Measurements from ENCODE around the gene NRARP.
"Not testable (repeated sequence)": the region's sequence is repeated elsewhere in the genome, so short reads cannot be mapped to it uniquely, and the experiment has no call there.

NRARP gene, protein sequence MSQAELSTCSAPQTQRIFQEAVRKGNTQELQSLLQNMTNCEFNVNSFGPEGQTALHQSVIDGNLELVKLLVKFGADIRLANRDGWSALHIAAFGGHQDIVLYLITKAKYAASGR

DNA sequence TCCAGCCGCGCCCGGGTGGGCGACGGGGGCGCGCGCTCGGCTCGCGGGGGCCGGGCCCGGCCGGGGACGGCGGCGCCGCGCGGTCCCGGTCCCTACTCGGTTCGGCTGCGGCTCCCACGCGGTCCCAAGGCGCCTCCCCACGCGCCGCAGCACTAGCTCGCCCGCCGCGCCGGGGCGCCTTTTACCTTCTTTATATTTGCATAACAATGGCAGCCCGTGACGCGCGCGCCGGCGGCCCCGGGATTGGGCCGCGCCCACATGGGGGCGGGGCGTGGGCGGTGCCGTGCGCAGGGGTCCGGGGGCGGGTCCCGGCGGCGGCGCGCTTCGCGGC lies at the start of gene NRARP:
Gene NRARP (minus strand): TSS at position 154 of the 331 bp plus-strand sequence. CDS start 343 bp downstream, outside the sequence.
- H4K20me1 ChIP-seq: peaks cover 0 to 42% (median 36%) of the 10 kb centered on the region in 11 experiments; a peak in 19 of 22 replicates
- peak within 1 kb of the TSS; percentile 18 to 88 (median 72); a peak in 21 of 22 replicates for H3K27ac ChIP-seq
- peaks cover 53 to 89% (median 75%) of the 10 kb centered on the region in 10 experiments for H3K4me1 ChIP-seq
- H3K4me3 ChIP-seq: peak within 1 kb of the TSS; percentile 54 to 78 (median 66)
- TF ChIP-seq Cebpa-rat (IDR thresholded peaks at IDR 0.05): no peak
- peak within 1 kb of the TSS; percentile 96 to 100 (median 98) for H3K4me2 ChIP-seq
- H3K27me3 ChIP-seq: peaks cover 45 to 50% (median 48%) of the 10 kb centered on the region in 11 experiments
- no peaks in the 10 kb centered on the region for H3K9me3 ChIP-seq (replicated peaks in 1 of 11)
- H3K36me3 ChIP-seq: no peaks in the 10 kb centered on the region; a peak in 1 of 22 replicates
- peak within 1 kb of the TSS; percentile 62 to 81 (median 76) for H3K9ac ChIP-seq

DNA sequence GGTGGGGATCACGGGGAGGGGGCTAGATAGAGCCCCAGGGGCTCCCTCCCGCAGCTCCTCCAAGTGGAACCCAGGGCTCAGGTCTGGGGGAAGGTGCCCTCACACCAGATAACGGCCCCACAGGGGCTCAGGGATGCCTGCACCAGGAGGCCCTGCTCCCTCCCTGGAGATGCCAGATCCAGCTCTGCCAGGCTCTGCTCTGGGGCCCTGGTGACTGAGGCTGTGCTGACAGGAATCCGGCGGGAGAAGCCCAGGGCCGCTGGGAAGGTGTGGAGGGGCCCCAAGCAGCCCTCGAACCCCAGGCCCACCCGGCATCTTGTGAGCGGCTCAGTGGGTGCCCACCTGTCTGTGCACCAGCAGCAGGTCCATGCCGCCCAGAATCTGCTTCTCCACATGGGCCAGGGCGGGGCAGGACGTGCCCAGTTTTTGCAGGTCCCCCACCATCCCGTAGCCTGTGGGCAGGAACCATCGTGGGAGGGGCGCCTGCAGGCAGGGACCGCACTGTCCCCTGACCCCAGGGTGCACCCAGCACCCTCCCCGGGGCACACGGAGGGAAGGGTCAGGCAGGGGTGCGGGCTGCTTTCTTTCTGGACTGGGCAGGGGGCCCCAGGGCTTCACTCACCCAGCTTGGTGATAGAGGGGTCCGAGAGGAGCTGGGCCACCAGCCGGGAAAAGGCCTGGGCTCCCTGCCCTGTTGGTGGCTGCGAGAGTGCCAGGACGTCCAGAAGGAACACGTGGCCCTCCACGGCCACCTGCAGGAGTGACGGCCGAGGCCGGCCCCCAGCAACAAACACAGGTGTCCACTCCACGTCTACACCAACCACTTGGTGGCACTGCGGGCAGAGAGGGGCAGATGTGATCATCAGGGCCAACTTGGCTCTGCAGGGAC lies 48.9 kb upstream of the NRARP start:
- peaks cover 26 to 50% (median 37%) of the 10 kb centered on the region in 11 experiments for H3K9me3 ChIP-seq (replicated peaks in 1 of 11)
- H4K20me1 ChIP-seq: no peaks in the 10 kb centered on the region
- H3K36me3 ChIP-seq: peaks cover 12 to 29% (median 18%) of the 10 kb centered on the region in 11 experiments; a peak in 16 of 22 replicates
- H3K4me1 ChIP-seq: no peaks in the 10 kb centered on the region
- H3K9ac ChIP-seq: no peak overlapping the region
- no peak for TF ChIP-seq Cebpa-rat (IDR thresholded peaks at IDR 0.05)
- no peak overlapping the region for H3K27ac ChIP-seq
- H3K27me3 ChIP-seq: no peaks in the 10 kb centered on the region
- no peak overlapping the region for H3K4me2 ChIP-seq
- H3K4me3 ChIP-seq: no peak overlapping the region

DNA sequence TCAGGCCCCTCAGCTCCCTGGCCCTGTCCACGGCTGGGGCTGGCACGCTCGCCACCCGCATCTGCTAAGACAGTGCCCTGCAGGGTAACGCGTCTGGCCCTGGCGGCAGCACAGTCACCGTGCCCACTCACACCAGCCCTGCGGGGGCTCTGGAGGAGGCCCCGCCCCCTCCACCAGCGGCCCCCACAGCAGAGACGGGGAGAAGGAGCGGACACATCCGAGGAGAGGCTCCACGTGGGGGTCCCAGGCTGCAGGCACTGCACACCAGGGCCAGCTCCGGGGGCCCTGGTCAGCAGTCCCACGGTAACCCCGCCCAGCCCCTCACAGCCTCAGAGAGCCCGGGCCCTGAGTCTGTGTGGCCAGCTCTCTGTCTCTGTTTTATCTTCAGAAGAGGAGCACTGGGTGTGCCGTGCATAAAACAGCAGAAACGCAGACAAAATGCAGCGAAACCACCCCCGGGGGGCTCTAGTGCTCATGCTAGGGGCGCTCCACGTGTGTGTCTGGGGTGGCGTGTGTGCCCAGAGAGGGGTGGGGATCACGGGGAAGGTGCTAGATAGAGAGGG lies 47.5 kb upstream of the NRARP start:
- no peak overlapping the region for H3K4me2 ChIP-seq
- no peaks in the 10 kb centered on the region for H3K4me1 ChIP-seq

DNA sequence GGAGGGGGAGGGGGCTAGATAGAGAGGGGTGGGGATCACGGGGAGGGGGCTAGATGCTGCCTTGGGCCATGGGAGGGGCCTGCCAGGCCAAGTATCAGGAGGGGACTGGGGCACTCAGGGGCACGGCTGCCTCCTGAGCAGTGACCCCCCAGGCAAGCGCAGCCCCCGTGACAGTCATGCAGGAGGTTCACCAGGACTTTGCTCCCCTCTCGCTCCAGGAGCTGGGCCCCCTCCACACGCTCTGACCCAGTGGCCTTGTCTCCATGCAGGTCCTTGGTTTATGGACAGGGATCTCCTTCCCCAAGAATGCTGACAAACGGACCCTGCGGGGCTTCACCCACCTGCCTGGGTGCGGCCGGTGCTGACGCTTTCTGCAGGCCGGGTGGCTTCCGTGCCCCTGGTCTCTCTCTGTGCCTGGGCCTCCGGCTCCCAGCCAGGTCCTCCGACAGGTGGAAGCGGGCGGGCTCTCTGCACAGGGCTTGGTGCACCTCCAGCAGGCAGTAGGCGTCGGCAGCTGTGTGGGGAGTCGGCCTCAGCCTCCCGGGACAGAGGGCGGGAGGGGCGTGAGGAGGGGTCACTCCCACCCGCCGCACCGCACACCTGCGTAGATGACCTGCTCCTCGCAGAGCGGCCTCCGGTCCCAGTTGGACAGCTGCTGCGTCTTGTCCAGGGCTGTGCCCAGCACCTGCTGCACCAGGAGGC lies 46.8 kb upstream of the NRARP start:
- H3K9me3 ChIP-seq (replicated peaks in 1 of 11): peaks cover 23 to 36% (median 26%) of the 10 kb centered on the region in 11 experiments
- no peak overlapping the region for H3K4me3 ChIP-seq
- no peaks in the 10 kb centered on the region for H4K20me1 ChIP-seq
- peaks cover 12 to 29% (median 18%) of the 10 kb centered on the region in 11 experiments; a peak in 16 of 22 replicates for H3K36me3 ChIP-seq
- no peaks in the 10 kb centered on the region for H3K27me3 ChIP-seq
- H3K4me2 ChIP-seq: no peak overlapping the region
- no peak overlapping the region for H3K9ac ChIP-seq
- TF ChIP-seq Cebpa-rat (IDR thresholded peaks at IDR 0.05): no peak
- H3K4me1 ChIP-seq: no peaks in the 10 kb centered on the region
- no peak overlapping the region for H3K27ac ChIP-seq

More for the DNA sequence above, 47.5 kb upstream of the NRARP start:
- Histone ChIP-seq H4K20me1 (no peaks in the 10 kb centered on the region), H3K9ac (no peak overlapping the region), H3K9me3 (replicated peaks in 1 of 11) (peaks cover 23 to 38% (median 27%) of the 10 kb centered on the region in 11 experiments), H3K4me3 (no peak overlapping the region), H3K36me3 (peaks cover 12 to 29% (median 18%) of the 10 kb centered on the region in 11 experiments; a peak in 16 of 22 replicates), H3K27ac (no peak overlapping the region), H3K27me3 (no peaks in the 10 kb centered on the region)
- no peak for TF ChIP-seq Cebpa-rat (IDR thresholded peaks at IDR 0.05)

DNA sequence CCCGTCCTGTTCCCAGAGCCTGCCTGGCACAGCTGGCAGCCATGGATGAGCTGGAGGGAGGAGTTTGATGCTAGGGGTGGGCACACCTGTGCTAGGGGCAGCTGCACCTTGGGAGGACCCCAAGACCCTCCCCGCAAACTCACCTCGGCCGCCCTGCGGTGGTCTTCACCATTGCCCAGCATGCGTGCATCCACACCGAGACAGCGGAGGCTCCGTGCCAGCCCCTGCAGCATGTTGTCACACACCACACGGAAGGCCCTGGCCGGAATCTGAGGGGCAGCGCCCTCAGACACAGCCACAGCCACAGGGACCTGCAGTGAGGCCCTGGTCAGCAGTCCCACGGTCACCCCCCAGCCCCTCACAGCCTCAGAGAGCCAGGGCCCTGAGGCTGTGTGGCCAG lies 45.9 kb upstream of the NRARP start:
- Histone ChIP-seq H3K4me1 (no peaks in the 10 kb centered on the region), H3K27me3 (no peaks in the 10 kb centered on the region), H3K9me3 (replicated peaks in 1 of 11) (peaks cover 23 to 36% (median 28%) of the 10 kb centered on the region in 11 experiments), H3K27ac (no peak overlapping the region), H3K4me3 (no peak overlapping the region), H3K36me3 (peaks cover 12 to 29% (median 18%) of the 10 kb centered on the region in 11 experiments; a peak in 16 of 22 replicates), H4K20me1 (no peaks in the 10 kb centered on the region), H3K9ac (no peak overlapping the region), H3K4me2 (no peak overlapping the region)
- no peak for TF ChIP-seq Cebpa-rat (IDR thresholded peaks at IDR 0.05)

DNA sequence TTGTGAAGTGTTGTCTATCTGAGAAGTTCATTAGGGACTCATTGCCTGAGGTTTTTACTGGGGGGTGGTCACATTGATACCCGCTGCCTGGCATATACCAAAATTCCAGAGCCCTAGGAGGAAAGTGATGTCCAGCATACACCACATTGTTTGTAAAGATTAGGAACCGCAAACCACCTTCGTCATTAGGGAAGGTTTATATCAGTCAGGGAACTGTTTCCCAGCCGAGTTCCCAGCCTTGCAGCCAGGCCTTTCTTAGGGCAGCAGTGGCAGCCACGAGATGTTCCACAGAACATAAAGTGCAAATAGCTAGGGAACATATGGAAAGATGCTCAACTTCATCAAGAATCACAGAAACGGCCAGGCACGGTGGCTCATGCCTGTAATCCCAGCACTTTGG lies 40.4 kb upstream of the NRARP start:
- Histone ChIP-seq H3K36me3 (peaks cover 11 to 15% (median 12%) of the 10 kb centered on the region in 11 experiments; a peak in 16 of 22 replicates), H3K27ac (no peak overlapping the region), H3K4me2 (no peak overlapping the region), H3K9me3 (replicated peaks in 1 of 11) (peaks cover 20 to 30% (median 28%) of the 10 kb centered on the region in 11 experiments), H3K27me3 (peaks cover 0 to 6% (median 0%) of the 10 kb centered on the region in 11 experiments; a peak in 2 of 22 replicates), H3K4me1 (peaks cover 10 to 38% (median 28%) of the 10 kb centered on the region in 10 experiments; a peak in 19 of 20 replicates), H3K9ac (no peak overlapping the region), H3K4me3 (no peak overlapping the region), H4K20me1 (no peaks in the 10 kb centered on the region)
- TF ChIP-seq Cebpa-rat (IDR thresholded peaks at IDR 0.05): no peak

DNA sequence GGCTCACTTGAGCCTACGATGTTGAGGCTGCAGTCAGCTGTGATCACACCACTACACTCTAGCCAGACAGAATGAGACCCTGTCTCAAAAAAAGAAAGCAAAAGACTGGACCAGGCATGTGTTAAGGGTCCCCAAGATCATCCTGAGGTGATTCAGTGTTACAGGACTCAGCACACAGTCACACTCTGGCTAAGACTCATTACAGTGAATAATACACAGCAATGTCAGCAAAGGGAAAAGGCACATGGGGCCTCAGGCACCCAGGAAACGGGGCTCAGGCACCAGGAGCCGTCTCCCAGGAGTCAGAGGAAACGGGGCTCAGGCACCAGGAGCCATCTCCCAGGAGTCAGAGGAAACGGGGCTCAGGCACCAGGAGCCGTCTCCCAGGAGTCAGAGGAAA lies 39.2 kb upstream of the NRARP start:
- Histone ChIP-seq H4K20me1 (no peaks in the 10 kb centered on the region), H3K9me3 (replicated peaks in 1 of 11) (peaks cover 22 to 30% (median 28%) of the 10 kb centered on the region in 11 experiments), H3K4me1 (peaks cover 10 to 38% (median 28%) of the 10 kb centered on the region in 10 experiments; a peak in 19 of 20 replicates), H3K9ac (no peak overlapping the region), H3K4me3 (no peak overlapping the region), H3K27ac (no peak overlapping the region), H3K4me2 (peak overlapping the region in 9 of 11 experiments; percentile 4 to 64 (median 34); a peak in 14 of 22 replicates), H3K27me3 (peaks cover 0 to 6% (median 0%) of the 10 kb centered on the region in 11 experiments; a peak in 2 of 22 replicates), H3K36me3 (peaks cover 0 to 6% (median 3%) of the 10 kb centered on the region in 11 experiments; a peak in 13 of 22 replicates)
- no peak for TF ChIP-seq Cebpa-rat (IDR thresholded peaks at IDR 0.05)

DNA sequence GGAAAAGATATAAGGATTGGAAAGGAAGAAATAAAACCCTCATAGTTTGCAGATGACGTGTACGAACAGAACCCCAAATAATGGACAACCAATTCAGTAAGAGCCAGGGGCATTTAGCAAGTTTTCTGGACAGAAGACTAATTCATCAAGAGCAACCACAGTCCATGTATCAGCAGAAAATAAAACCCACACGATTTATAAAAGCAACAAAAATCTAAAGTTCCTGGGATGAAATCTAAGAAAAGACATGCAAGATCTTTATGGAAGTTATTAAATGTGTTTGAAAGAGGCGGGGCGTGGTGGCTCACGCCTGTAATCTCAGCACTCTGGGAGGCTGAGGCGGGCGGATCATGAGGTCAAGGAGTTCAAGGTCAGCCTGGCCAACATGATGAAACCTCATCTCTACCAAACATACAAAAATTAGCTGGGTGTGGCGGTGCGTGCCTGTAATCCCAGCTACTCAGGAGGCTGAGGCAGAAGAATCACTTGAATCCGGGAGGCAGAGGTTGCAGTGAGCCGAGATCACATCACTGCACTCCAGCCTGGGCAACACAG lies 37.9 kb upstream of the NRARP start:
- not testable (repeated sequence) for H3K9ac ChIP-seq, H3K4me3 ChIP-seq, H3K27me3 ChIP-seq, H3K27ac ChIP-seq, H4K20me1 ChIP-seq
- H3K36me3 ChIP-seq: peaks cover 0 to 14% (median 8%) of the 10 kb centered on the region in 11 experiments; a peak in 12 of 22 replicates
- H3K9me3 ChIP-seq (replicated peaks in 1 of 11): peaks cover 32 to 39% (median 34%) of the 10 kb centered on the region in 11 experiments
- H3K4me2 ChIP-seq: peak overlapping the region in 4 of 11 experiments; percentile 65 to 74 (median 69); a peak in 2 of 22 replicates
- peaks cover 10 to 38% (median 28%) of the 10 kb centered on the region in 10 experiments; a peak in 19 of 20 replicates for H3K4me1 ChIP-seq
